IMR-90 (cell line): Measurements from ENCODE around the gene KIF1C. TPM values are rescaled to one million over a fixed set of nuclear protein-coding genes. Genes with fewer than 3 reads are reported as not detected.

Experiments used
- ATAC-seq: fragments of 200-7000 bp; cut with Tn5 transposase; 2 replicates; pipeline ENCODE4 v1.9.1; 2020; ENCODE audit warnings: low read depth, mild to moderate bottlenecking, moderate library complexity
- BruUV-seq: library from RNA; stranded (reverse); fragments of 400-500 nt; replicated peaks from 2 replicates; lab custom pipeline; 2021; lab: Mats Ljungman, UMichigan
- CTCF ChIA-PET: fragments of 300-600 bp; formaldehyde crosslinking; extraction: SDS; loops from one replicate; lab custom pipeline; 2021; ENCODE audit warnings: antibody characterized with exemption; lab: Yijun Ruan, JAX
- POLR2A ChIA-PET: fragments of 300-600 bp; sonication (Branson Sonifier 250); formaldehyde crosslinking; loops from one replicate; lab custom pipeline; 2022; ENCODE audit warnings: antibody characterized with exemption; ENCODE audit not compliant: unreplicated experiment; lab: Charles Lee
- DNase-seq: peaks from one replicate; pipeline ENCODE4 v3.0.0; 2013
- H2AFZ ChIP-seq: replicated peaks from 2 replicates; pipeline ENCODE3; 2013; ENCODE audit warnings: low read length, mild to moderate bottlenecking; ENCODE audit not compliant: poor library complexity
- H2AK5ac ChIP-seq: 2 replicates; pipeline ENCODE4 v1.6.1; 2013; ENCODE audit warnings: low read depth, low read length, inconsistent platforms
- H2AK9ac ChIP-seq: replicated peaks from 2 replicates; pipeline ENCODE3; 2013; ENCODE audit warnings: mild to moderate bottlenecking, low read depth, low read length, moderate library complexity; ENCODE audit not compliant: poor library complexity
- H2BK120ac ChIP-seq: 2 replicates; pipeline ENCODE4 v1.6.1; 2013; ENCODE audit warnings: low read depth, low read length, inconsistent platforms
- H2BK15ac ChIP-seq: 3 replicates; pipeline ENCODE4 v1.6.1; 2013; ENCODE audit warnings: low read depth, low read length, inconsistent platforms
- H2BK20ac ChIP-seq: 2 replicates; pipeline ENCODE4 v1.6.1; 2013; ENCODE audit warnings: low read depth, mild to moderate bottlenecking, inconsistent platforms, low read length, moderate library complexity
- H2BK5ac ChIP-seq: 2 replicates; pipeline ENCODE4 v1.6.1; 2013; ENCODE audit warnings: mild to moderate bottlenecking, low read depth, low read length, inconsistent platforms; ENCODE audit not compliant: poor library complexity, severe bottlenecking
- H3K14ac ChIP-seq: replicated peaks from 2 replicates; pipeline ENCODE4 v1.6.1; 2013; ENCODE audit warnings: low read depth, low read length, inconsistent platforms
- H3K18ac ChIP-seq: 2 replicates; pipeline ENCODE4 v1.6.1; 2013; ENCODE audit warnings: low read depth, low read length, control low read depth
- H3K23ac ChIP-seq: 2 replicates; pipeline ENCODE4 v1.6.1; 2013; ENCODE audit warnings: low read depth, low read length, inconsistent platforms
- H3K27ac ChIP-seq: 2 replicates; pipeline ENCODE4 v1.5.1; 2013; ENCODE audit warnings: mild to moderate bottlenecking, control low read depth, low read length; ENCODE audit not compliant: insufficient read depth
- H3K27me3 ChIP-seq: 2 replicates; pipeline ENCODE4 v1.6.1; 2013; ENCODE audit warnings: low read length; ENCODE audit not compliant: control insufficient read depth, insufficient read depth
- H3K36me3 ChIP-seq: 2 replicates; pipeline ENCODE4 v1.6.1; 2013; ENCODE audit warnings: low read length, mixed read lengths; ENCODE audit not compliant: control insufficient read depth, insufficient read depth
- H3K4ac ChIP-seq: 2 replicates; pipeline ENCODE4 v1.6.1; 2013; ENCODE audit warnings: low read depth, low read length, inconsistent platforms
- H3K4me1 ChIP-seq: 2 replicates; pipeline ENCODE4 v1.6.1; 2013; ENCODE audit warnings: low read length, mixed read lengths; ENCODE audit not compliant: control insufficient read depth, insufficient read depth
- H3K4me2 ChIP-seq: 2 replicates; pipeline ENCODE4 v1.6.1; 2013; ENCODE audit warnings: low read depth, mild to moderate bottlenecking, control low read depth, low read length, moderate library complexity
- H3K4me3 ChIP-seq: 2 replicates; pipeline ENCODE4 v1.5.1; 2013; ENCODE audit warnings: low read depth, mild to moderate bottlenecking, control low read depth, low read length, moderate library complexity; ENCODE audit not compliant: insufficient read depth
- H3K56ac ChIP-seq: 2 replicates; pipeline ENCODE4 v1.6.1; 2013; ENCODE audit warnings: low read length, inconsistent platforms; ENCODE audit not compliant: insufficient read depth; ENCODE audit errors: extremely low read depth
- H3K79me1 ChIP-seq, 2 experiments: 2 replicates each; pipeline ENCODE4 v1.6.1; 2013; ENCODE audit warnings: low read length in 2 of 2, inconsistent platforms in 1 of 2, low read depth in 1 of 2
- H3K9ac ChIP-seq: 2 replicates; pipeline ENCODE4 v1.6.1; 2013; ENCODE audit warnings: low read depth, low read length, control low read depth
- H3K9me1 ChIP-seq: 2 replicates; pipeline ENCODE4 v1.6.1; 2013; ENCODE audit warnings: low read length, inconsistent platforms; ENCODE audit not compliant: insufficient read depth
- H3K9me3 ChIP-seq: 2 replicates; pipeline ENCODE4 v1.6.1; 2013; ENCODE audit warnings: low read length; ENCODE audit not compliant: control insufficient read depth, insufficient read depth
- H4K20me1 ChIP-seq: 2 replicates; pipeline ENCODE4 v1.6.1; 2013; ENCODE audit warnings: low read length, inconsistent platforms; ENCODE audit not compliant: insufficient read depth
- H4K5ac ChIP-seq: 2 replicates; pipeline ENCODE4 v1.6.1; 2013; ENCODE audit warnings: mild to moderate bottlenecking, low read depth, low read length, control low read depth
- H4K8ac ChIP-seq, 2 experiments: 2 replicates each; pipeline ENCODE4 v1.6.1; 2013; ENCODE audit warnings: low read depth in 2 of 2, low read length in 2 of 2, control low read depth in 1 of 2, inconsistent platforms in 1 of 2
- H4K91ac ChIP-seq: 2 replicates; pipeline ENCODE4 v1.6.1; 2013; ENCODE audit warnings: low read depth, low read length, inconsistent platforms; ENCODE audit not compliant: insufficient read depth
- BHLHE40 ChIP-seq: fragments of 150-350 bp; IDR thresholded peaks from 2 replicates; pipeline ENCODE4 v1.6.1; 2016; ENCODE audit warnings: mild to moderate bottlenecking, low read depth, low read length
- CEBPB ChIP-seq: IDR thresholded peaks from 2 replicates; pipeline ENCODE4 v1.6.1; 2012; ENCODE audit warnings: low read depth, low read length, improper control_type of control experiment
- CHD1 ChIP-seq: IDR thresholded peaks from 2 replicates; pipeline ENCODE4 v1.6.1; 2012; ENCODE audit warnings: low read depth, low read length, improper control_type of control experiment
- CTCF ChIP-seq: conservative IDR thresholded peaks from 2 replicates; pipeline ENCODE4 v1.5.1; 2012; ENCODE audit warnings: mild to moderate bottlenecking, low read depth, low read length, improper control_type of control experiment
- ELK1 ChIP-seq: fragments of 150-350 bp; IDR thresholded peaks from 2 replicates; pipeline ENCODE4 v1.6.1; 2016; ENCODE audit warnings: low read depth, mild to moderate bottlenecking, low read length, moderate library complexity, borderline replicate concordance
- FOS ChIP-seq: fragments of 150-350 bp; IDR thresholded peaks from 2 replicates; pipeline ENCODE4 v1.6.1; 2016; ENCODE audit warnings: low read depth, low read length
- MAFK ChIP-seq: IDR thresholded peaks from 2 replicates; pipeline ENCODE4 v1.6.1; 2012; ENCODE audit warnings: low read depth, low read length, improper control_type of control experiment
- MAZ ChIP-seq: IDR thresholded peaks from 2 replicates; pipeline ENCODE4 v1.6.1; 2012; ENCODE audit warnings: low read depth, mild to moderate bottlenecking, low read length, improper control_type of control experiment, moderate library complexity, borderline replicate concordance
- MXI1 ChIP-seq: IDR thresholded peaks from 2 replicates; pipeline ENCODE4 v1.6.1; 2012; ENCODE audit warnings: low read depth, mild to moderate bottlenecking, low read length, moderate library complexity, borderline replicate concordance
- NFE2L2 ChIP-seq: fragments of 150-350 bp; IDR thresholded peaks from 2 replicates; pipeline ENCODE4 v1.6.1; 2016; ENCODE audit warnings: low read depth, mild to moderate bottlenecking, low read length
- POLR2A ChIP-seq: IDR thresholded peaks from 2 replicates; pipeline ENCODE4 v1.6.1; 2012; ENCODE audit warnings: mild to moderate bottlenecking, low read depth, low read length
- RAD21 ChIP-seq: IDR thresholded peaks from 2 replicates; pipeline ENCODE4 v1.6.1; 2012; ENCODE audit warnings: low read length, improper control_type of control experiment
- RCOR1 ChIP-seq: IDR thresholded peaks from 2 replicates; pipeline ENCODE4 v1.6.1; 2012; ENCODE audit warnings: mild to moderate bottlenecking, low read length, improper control_type of control experiment; ENCODE audit not compliant: insufficient replicate concordance
- RFX5 ChIP-seq: IDR thresholded peaks from 2 replicates; pipeline ENCODE4 v1.8.0; 2012; ENCODE audit warnings: low read depth, mild to moderate bottlenecking, low read length, moderate library complexity
- SMC3 ChIP-seq: fragments of 150-350 bp; IDR thresholded peaks from 2 replicates; pipeline ENCODE4 v1.6.1; 2016; ENCODE audit warnings: low read depth, mild to moderate bottlenecking, antibody characterized with exemption, low read length, moderate library complexity
- USF2 ChIP-seq: fragments of 150-350 bp; IDR thresholded peaks from 2 replicates; pipeline ENCODE4 v1.6.1; 2017; ENCODE audit warnings: mild to moderate bottlenecking, antibody characterized with exemption, low read length, low read depth
- WGBS, 2 experiments: methylation state at CpG; one replicate each; pipeline versions ENCODE4 v1.1.5 to v1.1.7; 2013; ENCODE audit warnings: missing lambda C conversion rate in 2 of 2; ENCODE audit not compliant: insufficient read length in 1 of 2; ENCODE audit errors: extremely low coverage in 2 of 2; 5-methylcytosine and 5-hydroxymethylcytosine counted together
- dilution Hi-C: fragments of 300-500 bp; cut with HindIII; formaldehyde crosslinking; loops from one replicate; pipeline ENCODE4 v1.14.3; 2018; ENCODE audit warnings: low sequenced_read_pairs; ENCODE audit not compliant: unreplicated experiment
- in situ Hi-C: fragments of 300-500 bp; cut with MboI; formaldehyde crosslinking; loops from 3 replicates; pipeline ENCODE4 v1.14.3; 2019; ENCODE audit warnings: low sequenced_read_pairs, inconsistent platforms, mixed read lengths
- intact Hi-C: fragments of 100-400 bp; cut with micrococcal nuclease; formaldehyde crosslinking; loops from 2 replicates; pipeline ENCODE4 v1.10.0; 2022
- polyA plus RNA-seq, 3 experiments: library from polyadenylated mRNA; depleted of rRNA; stranded (reverse); fragments of >200 nt; gene quantifications; 2 replicates each; pipeline ENCODE4 v1.2.3, GENCODE V29; 2012; ENCODE audit warnings: low replicate concordance in 1 of 3
- total RNA-seq: library from RNA; depleted of rRNA; stranded (reverse); fragments of >200 nt; gene quantifications from 2 replicates; pipeline ENCODE4 v1.2.3, GENCODE V29; 2012

Gene KIF1C
- total and polyA plus RNA-seq, 2 of the 4 experiments (the other 2 are of a cell fraction), result 27.4 to 28.7 TPM

GRCh38 chr17:5044630-5045029 is 46.9 kb downstream of the KIF1C start:
- Histone ChIP-seq H4K20me1 (no peaks in the 10 kb centered on the region), H3K27me3 (peaks cover 1% of the 10 kb centered on the region; the same call in 1 of the 2 replicates), H3K4me3 (no peak overlapping the region), H3K9ac (no peak overlapping the region), H2AFZ (no peak overlapping the region), H2BK20ac (no peak overlapping the region), H2BK15ac (no peak overlapping the region), H3K27ac (no peak overlapping the region), H2AK5ac (no peak overlapping the region), H2AK9ac (no peak overlapping the region), H3K14ac (no peak overlapping the region), H2BK5ac (no peak overlapping the region), H3K23ac (no peak overlapping the region), H3K4ac (no peak overlapping the region), H3K9me1 (no peaks in the 10 kb centered on the region), H4K8ac (no peak overlapping the region), H3K4me1 (no peaks in the 10 kb centered on the region), H3K56ac (no peak overlapping the region), H3K9me3 (no peaks in the 10 kb centered on the region; the same call in 1 of the 2 replicates), H3K4me2 (no peak overlapping the region), H3K36me3 (no peaks in the 10 kb centered on the region), H2BK120ac (no peak overlapping the region), H3K79me1 (no peaks in the 10 kb centered on the region), H4K5ac (no peak overlapping the region), H3K18ac (no peak overlapping the region), H4K91ac (no peak overlapping the region)
- POLR2A ChIA-PET, result no interaction called here
- in situ Hi-C loops, result no loop called here
- ATAC-seq, result no peak
- dilution Hi-C loops, result no loop called here
- intact Hi-C loops, result no loop called here
- no TSS peak for BruUV-seq
- CTCF ChIA-PET, result no interaction called here
- WGBS, 2 experiments, result no CpG with 5 or more reads among the region's 5 CpGs
- no peak for DNase-seq
- TF ChIP-seq MAFK (no peak), CHD1 (no peak), BHLHE40 (no peak), RFX5 (no peak), MAZ (no peak), USF2 (no peak), MXI1 (no peak), NFE2L2 (no peak), ELK1 (no peak), RAD21 (no peak), POLR2A (no peak), SMC3 (no peak), RCOR1 (no peak), CEBPB (no peak), FOS (no peak), CTCF (no peak)
